ENCODE data around the gene RPL39L. TPM values are rescaled to one million over a fixed set of nuclear protein-coding genes. Genes with fewer than 3 reads are reported as not detected.

RPL39L gene
- 37.4 and 46.6 TPM in 2 replicates for total RNA-seq

GRCh38 chr3:187139126-187139894, at the start of gene RPL39L:
Gene RPL39L (minus strand): TSS chr3:187139496. CDS start chr3:187121300, 18,196 bp downstream.

Other genes starting within 250 kb of the RPL39L start
- gene ST6GAL1, start 209.0 kb downstream of the RPL39L start, total RNA-seq: 13.3 and 19.5 TPM in 2 replicates
- not detected in 2 replicates for gene RTP1, start 58.0 kb upstream of the RPL39L start, total RNA-seq
- not detected in 2 replicates for gene MASP1, start 152.2 kb upstream of the RPL39L start, total RNA-seq
- 0.07 TPM in 1 of 2 replicates, not detected in the other for gene RTP4, start 228.9 kb upstream of the RPL39L start, total RNA-seq

Data from airway epithelial cell (primary cell).